GM18870 (cell line): ENCODE results near the gene NKPD1.

Source experiments
- ATAC-seq: cut with Tn5 transposase; IDR thresholded peaks from one replicate; pipeline ENCODE4 v1.9.1; 2021; ENCODE audit warnings: moderate library complexity; ENCODE audit not compliant: unreplicated experiment

Gene NKPD1

GRCh38 chr19:45141203-45141900 is 19.4 kb downstream of the NKPD1 start:
- ATAC-seq, result no peak

- no peak for ATAC-seq
Measured at GRCh38 chr19:45140533-45140932, 20.2 kb downstream of the NKPD1 start.

- ATAC-seq, result no peak
Measured at GRCh38 chr19:45140144-45140503, 20.7 kb downstream of the NKPD1 start.

GRCh38 chr19:45139286-45140143 is 21.3 kb downstream of the NKPD1 start:
- no peak for ATAC-seq

GRCh38 chr19:45138303-45138751 is 22.5 kb downstream of the NKPD1 start:
- ATAC-seq, result no peak

- peak; percentile 65 for ATAC-seq
Measured at GRCh38 chr19:45137179-45137761, 23.5 kb downstream of the NKPD1 start.

- no peak for ATAC-seq
Measured at GRCh38 chr19:45136507-45137178, 24.1 kb downstream of the NKPD1 start.

- no peak for ATAC-seq
Measured at GRCh38 chr19:45135176-45135885, 25.5 kb downstream of the NKPD1 start.

GRCh38 chr19:45133661-45134060 is 27.1 kb downstream of the NKPD1 start:
- ATAC-seq, result no peak

GRCh38 chr19:45130888-45131615 is 29.7 kb downstream of the NKPD1 start:
- ATAC-seq, result no peak

GRCh38 chr19:45130236-45130635 is 30.5 kb downstream of the NKPD1 start:
- ATAC-seq, result no peak

GRCh38 chr19:45128806-45129205 is 32.0 kb downstream of the NKPD1 start:
- no peak for ATAC-seq

GRCh38 chr19:45128146-45128545 is 32.6 kb downstream of the NKPD1 start:
- ATAC-seq, result no peak

GRCh38 chr19:45126654-45127053 is 34.1 kb downstream of the NKPD1 start:
- no peak for ATAC-seq

GRCh38 chr19:45125975-45126493 is 34.7 kb downstream of the NKPD1 start:
- ATAC-seq, result no peak

- ATAC-seq, result no peak
Measured at GRCh38 chr19:45125360-45125759, 35.4 kb downstream of the NKPD1 start.

- ATAC-seq, result no peak
Measured at GRCh38 chr19:45124021-45124420, 36.8 kb downstream of the NKPD1 start.

- no peak for ATAC-seq
Measured at GRCh38 chr19:45123440-45123850, 37.3 kb downstream of the NKPD1 start.

GRCh38 chr19:45122832-45123231 is 38.0 kb downstream of the NKPD1 start:
- no peak for ATAC-seq

- no peak for ATAC-seq
Measured at GRCh38 chr19:45121827-45122345, 38.9 kb downstream of the NKPD1 start.
